ENCODE results near the gene MICAL3. TPM values are rescaled to one million over a fixed set of nuclear protein-coding genes. Genes with fewer than 3 reads are reported as not detected.
A peak's percentile ranks its signal among the peaks of the same experiment; 100 is the strongest.

MICAL3 gene
- total RNA-seq, 1 donor from 2014 or later: 33.6 TPM

DNA sequence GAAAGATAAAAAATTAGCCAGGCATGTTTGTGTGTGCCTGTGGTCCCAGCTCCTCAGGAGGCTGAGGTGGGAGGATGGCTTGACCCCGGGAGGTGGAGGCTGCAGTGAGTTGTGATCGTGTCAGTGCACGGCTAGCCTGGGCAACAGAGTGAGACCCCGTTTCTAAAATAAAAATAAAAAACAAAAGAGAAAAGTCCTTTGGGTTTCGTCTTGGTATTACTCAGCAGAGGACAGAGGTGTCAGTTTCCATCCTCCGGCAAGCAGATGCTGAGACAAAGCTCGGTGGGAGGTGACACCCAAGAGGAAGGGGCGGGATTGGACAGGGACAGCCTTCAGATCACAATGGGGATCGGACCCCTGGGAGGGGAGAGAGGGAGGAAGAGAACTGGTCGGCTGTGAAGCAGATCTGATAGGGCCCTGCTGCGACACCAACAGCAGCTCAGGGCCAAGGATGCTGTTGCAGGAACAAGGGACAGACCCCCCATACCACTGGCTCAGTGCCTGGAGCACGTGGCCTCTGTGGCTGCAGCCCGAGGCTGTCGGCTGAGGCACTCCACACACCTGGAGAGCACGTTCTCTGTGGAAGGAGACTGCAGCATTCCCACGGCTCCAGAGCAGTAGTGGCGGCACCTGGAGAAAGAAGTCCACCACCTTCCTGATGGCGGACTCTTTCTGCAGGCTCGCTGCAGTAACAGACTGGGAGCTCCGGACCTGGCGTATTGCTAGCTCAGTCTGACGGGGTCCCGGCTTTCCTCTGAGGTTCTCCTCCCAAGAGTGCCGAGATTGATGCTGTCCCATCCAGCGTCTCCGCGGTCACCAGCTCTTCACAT is 244.9 kb downstream of the MICAL3 start:
- peaks cover 13% of the 10 kb centered on the region for H3F3A ChIP-seq (ENCODE audit: low read depth)
- H3K27me3 Mint-ChIP-seq (ENCODE audit: insufficient read depth, low read depth): peaks cover 18% of the 10 kb centered on the region
- H3K9me3 Mint-ChIP-seq: no peaks in the 10 kb centered on the region
- TF ChIP-seq EZH2phosphoT487 (IDR thresholded peaks at IDR 0.05) (no peak), EZH2 (IDR thresholded peaks at IDR 0.05) (no peak)
- TF ChIP-seq, protein P1, sequence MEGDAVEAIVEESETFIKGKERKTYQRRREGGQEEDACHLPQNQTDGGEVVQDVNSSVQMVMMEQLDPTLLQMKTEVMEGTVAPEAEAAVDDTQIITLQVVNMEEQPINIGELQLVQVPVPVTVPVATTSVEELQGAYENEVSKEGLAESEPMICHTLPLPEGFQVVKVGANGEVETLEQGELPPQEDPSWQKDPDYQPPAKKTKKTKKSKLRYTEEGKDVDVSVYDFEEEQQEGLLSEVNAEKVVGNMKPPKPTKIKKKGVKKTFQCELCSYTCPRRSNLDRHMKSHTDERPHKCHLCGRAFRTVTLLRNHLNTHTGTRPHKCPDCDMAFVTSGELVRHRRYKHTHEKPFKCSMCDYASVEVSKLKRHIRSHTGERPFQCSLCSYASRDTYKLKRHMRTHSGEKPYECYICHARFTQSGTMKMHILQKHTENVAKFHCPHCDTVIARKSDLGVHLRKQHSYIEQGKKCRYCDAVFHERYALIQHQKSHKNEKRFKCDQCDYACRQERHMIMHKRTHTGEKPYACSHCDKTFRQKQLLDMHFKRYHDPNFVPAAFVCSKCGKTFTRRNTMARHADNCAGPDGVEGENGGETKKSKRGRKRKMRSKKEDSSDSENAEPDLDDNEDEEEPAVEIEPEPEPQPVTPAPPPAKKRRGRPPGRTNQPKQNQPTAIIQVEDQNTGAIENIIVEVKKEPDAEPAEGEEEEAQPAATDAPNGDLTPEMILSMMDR (IDR thresholded peaks at IDR 0.05): no peak
- no peaks in the 10 kb centered on the region for H3K27me3 ChIP-seq
- peaks cover 9% of the 10 kb centered on the region for H3K4me1 ChIP-seq
- H3K36me3 Mint-ChIP-seq: no peaks in the 10 kb centered on the region
- H3K4me1 Mint-ChIP-seq: peaks cover 44% of the 10 kb centered on the region
- no peaks in the 10 kb centered on the region for H3K9me3 ChIP-seq (ENCODE audit: low read depth)
- H3K27ac ChIP-seq: no peak overlapping the region
- no peak overlapping the region for H3K4me3 ChIP-seq
- no peak overlapping the region for H3K4me2 ChIP-seq
- no peak for DNase-seq (ENCODE audit: low spot score)
- no peaks in the 10 kb centered on the region for H4K20me1 ChIP-seq (ENCODE audit: low read depth)
- no peak overlapping the region for H3K9ac ChIP-seq
- peak overlapping the region; percentile 63 for H3K27ac Mint-ChIP-seq
- H3K79me2 ChIP-seq (ENCODE audit: low read depth): no peaks in the 10 kb centered on the region
- no peaks in the 10 kb centered on the region for H3K36me3 ChIP-seq
- H3K4me3 Mint-ChIP-seq: no peak overlapping the region
- no peak overlapping the region for H2AFZ ChIP-seq (replicated peaks)

DNA sequence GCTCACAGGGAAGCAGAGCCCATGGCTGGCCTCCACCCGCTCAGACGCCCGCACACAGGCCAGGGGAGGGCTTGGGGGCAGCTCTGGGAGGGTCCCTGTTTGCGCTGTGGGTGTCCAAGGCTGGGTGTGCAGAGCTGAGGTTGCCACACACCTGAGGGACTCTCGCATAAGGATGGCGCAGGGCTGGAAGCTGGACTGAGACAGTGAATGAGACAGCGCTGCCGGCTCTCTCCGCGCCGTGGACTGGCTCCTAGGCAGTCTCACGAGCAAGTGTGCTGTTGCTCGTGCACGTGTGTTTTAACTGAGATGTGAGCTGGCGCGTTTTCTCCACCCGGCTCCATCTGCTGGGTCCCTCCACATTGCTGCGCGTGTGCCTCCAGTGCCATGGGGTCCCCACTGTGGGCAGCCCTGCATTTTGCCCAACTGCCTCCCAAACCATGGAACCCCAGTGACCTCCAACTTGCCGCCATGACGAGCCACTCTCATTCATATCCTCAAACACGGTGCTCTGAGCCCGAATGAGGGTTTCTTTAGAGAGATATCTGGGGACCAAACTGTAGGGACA is 245.9 kb downstream of the MICAL3 start:
- TF ChIP-seq EZH2 (IDR thresholded peaks at IDR 0.05) (no peak), EZH2phosphoT487 (IDR thresholded peaks at IDR 0.05) (no peak)
- TF ChIP-seq, protein P1 (IDR thresholded peaks at IDR 0.05): no peak
- peaks cover 42% of the 10 kb centered on the region for H3K4me1 Mint-ChIP-seq

DNA sequence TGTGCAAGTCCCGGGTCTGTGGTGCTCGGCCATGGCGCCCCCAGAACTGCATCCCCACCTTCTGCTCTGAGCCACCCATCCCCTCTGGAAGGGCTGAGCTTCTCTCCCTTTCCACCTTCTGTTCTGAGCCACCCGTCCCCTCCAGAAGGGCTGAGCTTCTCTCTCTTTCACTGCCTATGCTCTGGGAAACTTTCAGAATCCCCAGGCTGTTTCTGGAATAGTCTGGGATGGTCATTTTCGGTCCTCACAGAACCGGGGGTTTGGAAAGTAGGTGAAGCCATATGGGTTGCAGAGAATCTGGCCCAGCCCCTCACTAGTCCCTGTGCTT is 246.7 kb downstream of the MICAL3 start:
- no peak overlapping the region for H3K9ac ChIP-seq
- DNase-seq (ENCODE audit: low spot score): no peak
- H3F3A ChIP-seq (ENCODE audit: low read depth): peaks cover 14% of the 10 kb centered on the region
- H4K20me1 ChIP-seq (ENCODE audit: low read depth): no peaks in the 10 kb centered on the region
- no peaks in the 10 kb centered on the region for H3K36me3 ChIP-seq
- no peaks in the 10 kb centered on the region for H3K27me3 ChIP-seq
- peaks cover 14% of the 10 kb centered on the region for H3K27me3 Mint-ChIP-seq (ENCODE audit: insufficient read depth, low read depth)
- H3K36me3 Mint-ChIP-seq: no peaks in the 10 kb centered on the region
- H2AFZ ChIP-seq (replicated peaks): no peak overlapping the region
- TF ChIP-seq, protein P1 (IDR thresholded peaks at IDR 0.05): no peak
- TF ChIP-seq EZH2 (IDR thresholded peaks at IDR 0.05) (no peak), EZH2phosphoT487 (IDR thresholded peaks at IDR 0.05) (no peak)
- peaks cover 18% of the 10 kb centered on the region for H3K4me1 ChIP-seq
- no peaks in the 10 kb centered on the region for H3K9me3 Mint-ChIP-seq
- H3K27ac Mint-ChIP-seq: peak overlapping the region; percentile 89
- H3K4me2 ChIP-seq: no peak overlapping the region
- peaks cover 8% of the 10 kb centered on the region for H3K79me2 ChIP-seq (ENCODE audit: low read depth)
- no peaks in the 10 kb centered on the region for H3K9me3 ChIP-seq (ENCODE audit: low read depth)
- no peak overlapping the region for H3K4me3 ChIP-seq
- H3K4me3 Mint-ChIP-seq: no peak overlapping the region
- H3K27ac ChIP-seq: no peak overlapping the region
- H3K4me1 Mint-ChIP-seq: peaks cover 47% of the 10 kb centered on the region

More for the DNA sequence above, 245.9 kb downstream of the MICAL3 start:
- H3K27me3 Mint-ChIP-seq (ENCODE audit: insufficient read depth, low read depth): peaks cover 15% of the 10 kb centered on the region
- no peak overlapping the region for H3K4me2 ChIP-seq
- H3K36me3 ChIP-seq: no peaks in the 10 kb centered on the region
- no peak overlapping the region for H3K4me3 ChIP-seq
- peaks cover 2% of the 10 kb centered on the region for H3K79me2 ChIP-seq (ENCODE audit: low read depth)
- no peaks in the 10 kb centered on the region for H3K9me3 ChIP-seq (ENCODE audit: low read depth)
- H3K4me3 Mint-ChIP-seq: no peak overlapping the region
- no peak overlapping the region for H3K9ac ChIP-seq
- H3K27ac ChIP-seq: no peak overlapping the region
- no peaks in the 10 kb centered on the region for H4K20me1 ChIP-seq (ENCODE audit: low read depth)
- no peaks in the 10 kb centered on the region for H3K36me3 Mint-ChIP-seq
- no peaks in the 10 kb centered on the region for H3K27me3 ChIP-seq
- H3K9me3 Mint-ChIP-seq: no peaks in the 10 kb centered on the region
- peaks cover 10% of the 10 kb centered on the region for H3K4me1 ChIP-seq
- peaks cover 14% of the 10 kb centered on the region for H3F3A ChIP-seq (ENCODE audit: low read depth)
- no peak for DNase-seq (ENCODE audit: low spot score)
- no peak overlapping the region for H3K27ac Mint-ChIP-seq
- no peak overlapping the region for H2AFZ ChIP-seq (replicated peaks)

Measured in neural progenitor cell (in vitro differentiated cells).